HAP-1 (cell line): ENCODE measurements around the gene GARIN1A.
"Not testable (repeated sequence)": the region's sequence is repeated elsewhere in the genome, so short reads cannot be mapped to it uniquely, and the experiment has no call there.

Experiments used
- DNase-seq, 2 experiments: peaks; one replicate each; pipeline ENCODE4 v3.0.0-alpha.2; 2016 to 2020; ENCODE audit warnings: low spot score in 2 of 2
- H3K27me3 ChIP-seq: fragments of 250-450 bp; sonication (Bioruptor Pico); 2 replicates; pipeline ENCODE4 v1.5.1; 2020; ENCODE audit warnings: low read depth, mild to moderate bottlenecking, moderate library complexity
- H3K36me3 ChIP-seq: fragments of 250-450 bp; sonication (Bioruptor Pico); replicated peaks from 2 replicates; pipeline ENCODE4 v1.5.1; 2020; ENCODE audit warnings: mild to moderate bottlenecking
- H3K4me1 ChIP-seq: fragments of 250-450 bp; sonication (Bioruptor Pico); 2 replicates; pipeline ENCODE4 v1.5.1; 2020; ENCODE audit warnings: mild to moderate bottlenecking
- H3K4me3 ChIP-seq: fragments of 250-450 bp; sonication (Bioruptor Pico); 2 replicates; pipeline ENCODE4 v1.5.1; 2020; ENCODE audit warnings: mild to moderate bottlenecking, moderate library complexity
- H3K9me3 ChIP-seq: fragments of 250-450 bp; sonication (Bioruptor Pico); 2 replicates; pipeline ENCODE4 v1.5.1; 2020; ENCODE audit warnings: mild to moderate bottlenecking, moderate library complexity
- in situ Hi-C: fragments of 300-500 bp; cut with MboI; formaldehyde crosslinking; loops from 3 replicates; pipeline ENCODE4 v1.14.3; 2020; ENCODE audit warnings: low sequenced_read_pairs, inconsistent platforms, mixed read lengths

Gene GARIN1A

GRCh38 chr7:128663223-128663622 is 8.9 kb upstream of the GARIN1A start:
- in situ Hi-C loops: not testable (repeated sequence)

GRCh38 chr7:128665057-128665456 is 7.0 kb upstream of the GARIN1A start:
- Histone ChIP-seq H3K27me3 (no peaks in the 10 kb centered on the region), H3K4me1 (no peaks in the 10 kb centered on the region), H3K9me3 (peaks cover 9% of the 10 kb centered on the region; the same call in 1 of the 2 replicates), H3K36me3 (no peaks in the 10 kb centered on the region), H3K4me3 (no peak overlapping the region)
- in situ Hi-C loops: no loop called here
- DNase-seq: no peak

More at GRCh38 chr7:128663223-128663622, 8.9 kb upstream of the GARIN1A start:
- H3K4me1 ChIP-seq, H3K36me3 ChIP-seq, H3K9me3 ChIP-seq, H3K4me3 ChIP-seq, H3K27me3 ChIP-seq, DNase-seq: not testable (repeated sequence)

GRCh38 chr7:128666200-128666599 is 5.9 kb upstream of the GARIN1A start:
- Histone ChIP-seq H3K36me3 (no peaks in the 10 kb centered on the region), H3K27me3 (no peaks in the 10 kb centered on the region), H3K9me3 (peaks cover 7% of the 10 kb centered on the region; the same call in 1 of the 2 replicates), H3K4me1 (no peaks in the 10 kb centered on the region), H3K4me3 (no peak overlapping the region)
- in situ Hi-C loops: no loop called here
- peak; percentile 22 to 35 for DNase-seq

GRCh38 chr7:128672927-128673517 is 930 bp downstream of the GARIN1A start:
- Histone ChIP-seq H3K27me3 (0 out of 2 replicates have a peak, but pooled peaks cover 5% of the 10 kb centered on the region), H3K4me3 (no peak overlapping the region), H3K9me3 (no peaks in the 10 kb centered on the region), H3K4me1 (no peaks in the 10 kb centered on the region), H3K36me3 (no peaks in the 10 kb centered on the region)
- in situ Hi-C loops: no loop called here
- peak in 1 of 2 experiments; percentile 64 for DNase-seq

GRCh38 chr7:128673571-128673970 is 1.5 kb downstream of the GARIN1A start:
- Histone ChIP-seq H3K36me3 (no peaks in the 10 kb centered on the region), H3K4me1 (no peaks in the 10 kb centered on the region), H3K9me3 (no peaks in the 10 kb centered on the region), H3K27me3 (0 out of 2 replicates have a peak, but pooled peaks cover 5% of the 10 kb centered on the region), H3K4me3 (no peak overlapping the region)
- in situ Hi-C loops: no loop called here
- DNase-seq: no peak

- no peaks in the 10 kb centered on the region for H3K36me3 ChIP-seq
- H3K27me3 ChIP-seq: 0 out of 2 replicates have a peak, but pooled peaks cover 5% of the 10 kb centered on the region
- in situ Hi-C loops: no loop called here
Measured at GRCh38 chr7:128676665-128677064, 4.6 kb downstream of the GARIN1A start.

GRCh38 chr7:128679920-128680319 is 7.8 kb downstream of the GARIN1A start:
- in situ Hi-C loops: no loop called here
- Histone ChIP-seq H3K4me1 (no peaks in the 10 kb centered on the region), H3K4me3 (no peak overlapping the region), H3K9me3 (no peaks in the 10 kb centered on the region), H3K36me3 (no peaks in the 10 kb centered on the region), H3K27me3 (0 out of 2 replicates have a peak, but pooled peaks cover 1% of the 10 kb centered on the region)
- no peak for DNase-seq

More at GRCh38 chr7:128676665-128677064, 4.6 kb downstream of the GARIN1A start:
- no peaks in the 10 kb centered on the region for H3K4me1 ChIP-seq
- no peaks in the 10 kb centered on the region for H3K9me3 ChIP-seq
- H3K4me3 ChIP-seq: no peak overlapping the region
- no peak for DNase-seq

- in situ Hi-C loops: no loop called here
- H3K9me3 ChIP-seq: no peaks in the 10 kb centered on the region
- DNase-seq: no peak
- no peak overlapping the region for H3K4me3 ChIP-seq
- no peaks in the 10 kb centered on the region for H3K4me1 ChIP-seq
- no peaks in the 10 kb centered on the region for H3K36me3 ChIP-seq
- no peaks in the 10 kb centered on the region for H3K27me3 ChIP-seq
Measured at GRCh38 chr7:128681794-128682537, 9.9 kb downstream of the GARIN1A start.

- DNase-seq, H3K27me3 ChIP-seq, H3K36me3 ChIP-seq, H3K4me3 ChIP-seq, H3K4me1 ChIP-seq, H3K9me3 ChIP-seq, in situ Hi-C loops: not testable (repeated sequence)
Measured at GRCh38 chr7:128683270-128683669, 11.2 kb downstream of the GARIN1A start.

- H3K4me1 ChIP-seq, H3K4me3 ChIP-seq, H3K9me3 ChIP-seq, H3K36me3 ChIP-seq, H3K27me3 ChIP-seq, in situ Hi-C loops, DNase-seq: not testable (repeated sequence)
Measured at GRCh38 chr7:128683738-128684137, 11.6 kb downstream of the GARIN1A start.

GRCh38 chr7:128687131-128687530 is 15.0 kb downstream of the GARIN1A start:
- H3K4me1 ChIP-seq: no peaks in the 10 kb centered on the region
- no peak overlapping the region for H3K4me3 ChIP-seq
- no peaks in the 10 kb centered on the region for H3K9me3 ChIP-seq
- H3K27me3 ChIP-seq: no peaks in the 10 kb centered on the region
- no peaks in the 10 kb centered on the region for H3K36me3 ChIP-seq
- in situ Hi-C loops: no loop called here
- DNase-seq: no peak

GRCh38 chr7:128688492-128688891 is 16.4 kb downstream of the GARIN1A start:
- in situ Hi-C loops: no loop called here
- Histone ChIP-seq H3K36me3 (no peaks in the 10 kb centered on the region), H3K27me3 (0 out of 2 replicates have a peak, but pooled peaks cover 2% of the 10 kb centered on the region), H3K9me3 (no peaks in the 10 kb centered on the region), H3K4me3 (no peak overlapping the region), H3K4me1 (no peaks in the 10 kb centered on the region)
- DNase-seq: no peak

GRCh38 chr7:128689161-128689935 is 17.3 kb downstream of the GARIN1A start:
- H3K36me3 ChIP-seq, H3K4me1 ChIP-seq, H3K4me3 ChIP-seq, in situ Hi-C loops, H3K27me3 ChIP-seq, H3K9me3 ChIP-seq, DNase-seq: not testable (repeated sequence)

- Histone ChIP-seq H3K36me3 (no peaks in the 10 kb centered on the region), H3K9me3 (no peaks in the 10 kb centered on the region), H3K4me1 (no peaks in the 10 kb centered on the region), H3K4me3 (no peak overlapping the region), H3K27me3 (0 out of 2 replicates have a peak, but pooled peaks cover 2% of the 10 kb centered on the region)
- in situ Hi-C loops: no loop called here
- DNase-seq: no peak
Measured at GRCh38 chr7:128691227-128691626, 19.1 kb downstream of the GARIN1A start.
